HepG2 (cell line): Measurements from ENCODE around the gene ALK.

Experiments used
- KAT7 ChIP-seq: IDR thresholded peaks from 2 replicates; pipeline ENCODE4 v1.6.1; 2018; ENCODE audit warnings: borderline replicate concordance, missing compliant biosample characterization
- NR1H2 ChIP-seq: sonication (generic); formaldehyde crosslinking; IDR thresholded peaks from 2 replicates; pipeline ENCODE4 v1.8.1; 2022; ENCODE audit warnings: low read depth, missing genetic modification reagents, borderline replicate concordance
- SAFB2 ChIP-seq: sonication (generic); formaldehyde crosslinking; IDR thresholded peaks from 2 replicates; pipeline ENCODE4 v1.5.1; 2020; ENCODE audit warnings: missing genetic modification reagents, low read depth, mild to moderate bottlenecking, borderline replicate concordance
- TARDBP ChIP-seq: sonication (generic); formaldehyde crosslinking; IDR thresholded peaks from 2 replicates; pipeline ENCODE4 v1.8.0; 2022; ENCODE audit warnings: mild to moderate bottlenecking, missing genetic modification reagents
- TCF7L2 ChIP-seq: IDR thresholded peaks from 2 replicates; pipeline ENCODE4 v1.6.1; 2011; ENCODE audit warnings: mild to moderate bottlenecking, low read depth, low read length, moderate library complexity
- ZNF17 ChIP-seq: sonication (generic); formaldehyde crosslinking; IDR thresholded peaks from 2 replicates; pipeline ENCODE4 v1.5.0; 2020; ENCODE audit warnings: mild to moderate bottlenecking, missing genetic modification reagents
- TF ChIP-seq, protein P1 (sequence below): sonication (generic); formaldehyde crosslinking; IDR thresholded peaks from 2 replicates; pipeline ENCODE4 v1.5.0; 2020; ENCODE audit warnings: missing genetic modification reagents
- TF ChIP-seq, protein P2 (sequence below): sonication (generic); formaldehyde crosslinking; IDR thresholded peaks from 2 replicates; pipeline ENCODE4 v1.5.0; 2020; ENCODE audit warnings: mild to moderate bottlenecking, missing genetic modification reagents, moderate library complexity

DNA sequence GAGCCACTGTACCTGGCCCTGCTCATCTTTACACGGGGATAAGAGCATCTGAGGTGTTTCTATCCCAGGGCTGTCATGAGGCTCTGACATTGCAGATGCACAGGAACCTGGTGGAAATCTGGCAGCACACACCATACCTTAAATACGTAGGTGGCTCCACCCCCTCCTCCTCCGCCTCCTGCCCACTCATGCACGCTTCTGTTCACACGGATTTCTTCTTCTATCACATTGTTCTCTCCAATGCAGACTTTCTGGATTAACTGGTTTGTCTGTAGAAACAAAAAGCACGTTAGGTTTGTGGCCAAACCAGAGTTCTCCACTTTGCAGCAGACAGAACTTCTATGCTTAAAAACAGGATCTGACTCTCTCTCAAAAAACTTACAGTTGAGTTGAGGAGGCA, 688.0 kb downstream of the ALK start:
- no peak for TF ChIP-seq KAT7
- TF ChIP-seq ZNF17 = no peak
- TF ChIP-seq, protein P1, sequence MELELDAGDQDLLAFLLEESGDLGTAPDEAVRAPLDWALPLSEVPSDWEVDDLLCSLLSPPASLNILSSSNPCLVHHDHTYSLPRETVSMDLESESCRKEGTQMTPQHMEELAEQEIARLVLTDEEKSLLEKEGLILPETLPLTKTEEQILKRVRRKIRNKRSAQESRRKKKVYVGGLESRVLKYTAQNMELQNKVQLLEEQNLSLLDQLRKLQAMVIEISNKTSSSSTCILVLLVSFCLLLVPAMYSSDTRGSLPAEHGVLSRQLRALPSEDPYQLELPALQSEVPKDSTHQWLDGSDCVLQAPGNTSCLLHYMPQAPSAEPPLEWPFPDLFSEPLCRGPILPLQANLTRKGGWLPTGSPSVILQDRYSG = no peak
- TF ChIP-seq, protein P2, sequence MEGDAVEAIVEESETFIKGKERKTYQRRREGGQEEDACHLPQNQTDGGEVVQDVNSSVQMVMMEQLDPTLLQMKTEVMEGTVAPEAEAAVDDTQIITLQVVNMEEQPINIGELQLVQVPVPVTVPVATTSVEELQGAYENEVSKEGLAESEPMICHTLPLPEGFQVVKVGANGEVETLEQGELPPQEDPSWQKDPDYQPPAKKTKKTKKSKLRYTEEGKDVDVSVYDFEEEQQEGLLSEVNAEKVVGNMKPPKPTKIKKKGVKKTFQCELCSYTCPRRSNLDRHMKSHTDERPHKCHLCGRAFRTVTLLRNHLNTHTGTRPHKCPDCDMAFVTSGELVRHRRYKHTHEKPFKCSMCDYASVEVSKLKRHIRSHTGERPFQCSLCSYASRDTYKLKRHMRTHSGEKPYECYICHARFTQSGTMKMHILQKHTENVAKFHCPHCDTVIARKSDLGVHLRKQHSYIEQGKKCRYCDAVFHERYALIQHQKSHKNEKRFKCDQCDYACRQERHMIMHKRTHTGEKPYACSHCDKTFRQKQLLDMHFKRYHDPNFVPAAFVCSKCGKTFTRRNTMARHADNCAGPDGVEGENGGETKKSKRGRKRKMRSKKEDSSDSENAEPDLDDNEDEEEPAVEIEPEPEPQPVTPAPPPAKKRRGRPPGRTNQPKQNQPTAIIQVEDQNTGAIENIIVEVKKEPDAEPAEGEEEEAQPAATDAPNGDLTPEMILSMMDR = no peak
- TF ChIP-seq TCF7L2 = no peak
- TF ChIP-seq TARDBP (CRISPR knock-in tag) = no peak
- TF ChIP-seq SAFB2 (CRISPR knock-in tag) = no peak
- TF ChIP-seq NR1H2 (CRISPR knock-in tag) = no peak
